DND-41 (cell line): ENCODE results near the gene RAE1.

Experiments
- ATAC-seq: fragments of 200-7000 bp; cut with Tn5 transposase; 3 replicates; pipeline ENCODE4 v1.9.1; 2021; ENCODE audit warnings: low read depth; ENCODE audit not compliant: insufficient read depth
- DNase-seq: peaks from one replicate; pipeline ENCODE4 v3.0.0-alpha.2; 2020
- H2AFZ ChIP-seq: 2 replicates; pipeline ENCODE4 v1.6.0; 2012; ENCODE audit warnings: low read depth, low read length
- H3K27ac ChIP-seq: 2 replicates; pipeline ENCODE4 v1.5.1; 2012; ENCODE audit warnings: low read length, inconsistent platforms
- H3K27me3 ChIP-seq: fragments of 200-600 bp; sonication (generic); 2 replicates; pipeline ENCODE4 v1.6.0; 2012; ENCODE audit warnings: low read length, mild to moderate bottlenecking, inconsistent platforms; ENCODE audit not compliant: insufficient read depth, poor library complexity
- H3K36me3 ChIP-seq: 2 replicates; pipeline ENCODE4 v1.5.1; 2012; ENCODE audit warnings: low read length, inconsistent platforms; ENCODE audit not compliant: insufficient read depth
- H3K4me1 ChIP-seq: 2 replicates; pipeline ENCODE4 v1.5.1; 2012; ENCODE audit warnings: mild to moderate bottlenecking, low read length; ENCODE audit not compliant: insufficient read depth
- H3K4me2 ChIP-seq: 2 replicates; pipeline ENCODE4 v1.6.0; 2012; ENCODE audit warnings: mild to moderate bottlenecking, moderate library complexity, low read length, inconsistent platforms; ENCODE audit not compliant: insufficient read depth
- H3K4me3 ChIP-seq, 2 experiments: fragments of 200-600 bp in 1 of 2; shearing (Covaris generic) in 1 of 2; 2 replicates each; pipeline ENCODE4 v1.5.1; 2012 to 2016; ENCODE audit warnings: inconsistent platforms in 2 of 2, low read length in 2 of 2, mild to moderate bottlenecking in 2 of 2, low read depth in 1 of 2, moderate library complexity in 1 of 2
- H3K79me2 ChIP-seq: 2 replicates; pipeline ENCODE4 v1.6.0; 2012; ENCODE audit warnings: low read length, inconsistent platforms; ENCODE audit not compliant: insufficient read depth
- H3K9ac ChIP-seq: 2 replicates; pipeline ENCODE4 v1.6.0; 2012; ENCODE audit warnings: low read depth, mild to moderate bottlenecking, inconsistent platforms, low read length, moderate library complexity
- H3K9me3 ChIP-seq: 2 replicates; pipeline ENCODE4 v1.5.1; 2012; ENCODE audit warnings: low read length, moderate library complexity, mild to moderate bottlenecking, inconsistent platforms; ENCODE audit not compliant: insufficient read depth, severe bottlenecking
- H4K20me1 ChIP-seq: 2 replicates; pipeline ENCODE4 v1.6.0; 2012; ENCODE audit warnings: low read length; ENCODE audit not compliant: insufficient read depth
- CTCF ChIP-seq: IDR thresholded peaks from 2 replicates; pipeline ENCODE4 v1.5.1; 2012; ENCODE audit warnings: borderline replicate concordance, low read length, moderate library complexity, mild to moderate bottlenecking; ENCODE audit not compliant: poor library complexity, severe bottlenecking; ENCODE audit errors: extremely low read depth
- EZH2 ChIP-seq: IDR thresholded peaks from 3 replicates; pipeline ENCODE4 v1.6.1; 2012; ENCODE audit warnings: borderline replicate concordance, low read depth, mild to moderate bottlenecking, moderate library complexity, low read length, inconsistent platforms; ENCODE audit not compliant: severe bottlenecking

Gene RAE1

DNA sequence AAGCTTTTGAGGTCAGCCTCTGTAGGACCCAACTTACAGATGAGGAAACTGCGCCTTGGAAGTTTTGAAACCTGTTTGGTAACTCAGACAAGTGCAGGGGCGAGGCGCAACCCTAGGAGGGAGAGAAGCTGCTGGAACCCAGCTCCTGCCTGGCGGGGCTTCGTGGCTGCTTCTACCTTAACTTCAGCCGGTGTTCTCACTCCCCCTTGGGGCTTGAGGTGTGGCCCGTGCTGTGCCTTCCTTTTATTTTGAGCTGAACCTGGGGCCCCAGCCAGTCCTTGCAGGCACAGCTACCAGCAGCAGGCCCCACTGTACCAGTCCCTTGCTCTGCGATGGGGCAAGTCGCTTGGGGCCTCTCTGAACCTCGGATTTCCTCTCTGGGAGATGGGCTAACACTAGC is 52.2 kb downstream of the RAE1 start:
- Histone ChIP-seq H3K4me3 (no peak overlapping the region), H3K79me2 (no peaks in the 10 kb centered on the region; the same call in 1 of the 2 replicates), H3K4me2 (no peak overlapping the region), H3K36me3 (peaks cover 24% of the 10 kb centered on the region; the same call in 1 of the 2 replicates), H2AFZ (no peak overlapping the region), H3K4me1 (peaks cover 35% of the 10 kb centered on the region), H3K27me3 (no peaks in the 10 kb centered on the region), H4K20me1 (peaks cover 86% of the 10 kb centered on the region), H3K9ac (no peak overlapping the region), H3K9me3 (no peaks in the 10 kb centered on the region), H3K27ac (no peak overlapping the region)
- DNase-seq (no peak), ATAC-seq (no peak)
- TF ChIP-seq CTCF (no peak), EZH2 (no peak)

DNA sequence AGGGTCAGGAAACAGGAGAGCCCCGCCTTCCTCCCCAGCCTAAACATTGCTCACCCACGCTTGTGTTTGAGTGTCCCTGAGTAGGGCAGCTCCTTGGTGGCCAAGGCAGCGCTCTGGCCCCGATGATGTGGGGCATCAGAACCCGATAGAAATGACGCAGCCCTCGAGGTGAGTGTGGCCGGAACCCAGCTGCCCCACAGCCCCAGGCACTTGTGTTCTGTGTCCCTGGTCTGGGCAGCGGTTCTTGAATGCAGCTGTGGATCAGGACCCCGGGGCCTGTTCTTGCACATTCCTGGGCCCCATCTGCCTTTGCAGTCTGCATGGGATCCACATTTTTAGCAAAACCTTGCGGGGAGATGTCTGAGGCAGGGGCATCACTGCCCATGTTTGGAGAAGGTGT is 53.0 kb downstream of the RAE1 start:
- DNase-seq (no peak), ATAC-seq (no peak)
- TF ChIP-seq EZH2 (no peak), CTCF (no peak)
- Histone ChIP-seq H3K27me3 (no peaks in the 10 kb centered on the region), H3K4me3 (no peak overlapping the region), H4K20me1 (peaks cover 87% of the 10 kb centered on the region), H3K27ac (no peak overlapping the region), H3K4me1 (peaks cover 27% of the 10 kb centered on the region), H3K36me3 (peaks cover 24% of the 10 kb centered on the region; the same call in 1 of the 2 replicates), H3K9me3 (no peaks in the 10 kb centered on the region), H3K79me2 (no peaks in the 10 kb centered on the region; the same call in 1 of the 2 replicates), H3K9ac (no peak overlapping the region), H2AFZ (no peak overlapping the region), H3K4me2 (no peak overlapping the region)

- Histone ChIP-seq H2AFZ (no peak overlapping the region), H3K27me3 (no peaks in the 10 kb centered on the region), H3K36me3 (peaks cover 24% of the 10 kb centered on the region; the same call in 1 of the 2 replicates), H3K4me2 (no peak overlapping the region), H3K27ac (no peak overlapping the region), H3K4me1 (peaks cover 22% of the 10 kb centered on the region), H3K79me2 (no peaks in the 10 kb centered on the region; the same call in 1 of the 2 replicates), H3K4me3 (no peak overlapping the region), H3K9ac (no peak overlapping the region), H4K20me1 (peaks cover 85% of the 10 kb centered on the region), H3K9me3 (no peaks in the 10 kb centered on the region)
- TF ChIP-seq EZH2 (no peak), CTCF (no peak)
- no peak for DNase-seq
- ATAC-seq, result no peak
Measured at GRCh38 chr20:57404419-57405072, 53.5 kb downstream of the RAE1 start.
